ENCODE data around the gene TNRC6A. TPM values are rescaled to one million over a fixed set of nuclear protein-coding genes. Genes with fewer than 3 reads are reported as not detected.

Gene TNRC6A
- total and polyA plus RNA-seq, 2 of the 13 experiments (the other 11 are each of a cell fraction or from before 2014, with no cell fraction given): 30.9 to 43.6 TPM

DNA sequence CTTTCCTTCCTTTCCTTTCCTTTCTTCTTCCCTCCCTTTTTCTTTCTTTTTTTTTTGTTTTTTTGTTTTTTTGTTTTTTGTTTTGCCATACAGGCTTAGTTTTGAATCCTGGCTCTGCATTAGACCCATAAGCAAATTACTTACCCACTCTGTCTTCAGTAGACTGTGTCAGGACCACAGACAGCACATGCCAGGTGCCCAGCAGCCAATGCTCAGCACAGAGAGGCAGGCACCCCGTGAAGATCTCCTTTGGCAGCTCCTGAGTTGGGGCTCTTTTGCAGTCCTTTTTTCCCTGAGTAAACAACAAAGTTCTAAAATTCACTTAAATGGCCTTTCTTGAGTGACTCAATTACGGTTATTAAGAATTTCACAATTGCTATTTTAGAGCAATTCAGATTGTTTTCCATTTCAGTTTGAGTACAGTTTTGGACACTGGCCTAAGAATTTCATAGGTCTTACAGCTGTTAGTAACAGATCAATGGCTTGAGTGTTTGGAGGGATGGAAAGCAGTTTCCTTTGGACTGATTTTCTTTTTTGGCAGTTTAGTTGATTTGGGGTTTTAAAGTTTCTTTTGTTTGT, 90.1 kb downstream of the TNRC6A start:
- TF ChIP-seq ZNF331 (CRISPR knock-in tag; IDR thresholded peaks at IDR 0.05) (no peak), MEF2D (CRISPR knock-in tag; IDR thresholded peaks at IDR 0.05) (no peak), NPAS2 (CRISPR knock-in tag; IDR thresholded peaks at IDR 0.05; ENCODE audit: borderline replicate concordance) (no peak), KLF13 (CRISPR knock-in tag; IDR thresholded peaks at IDR 0.05) (no peak), ZSCAN12 (CRISPR knock-in tag; IDR thresholded peaks at IDR 0.05) (no peak), PHF21A (CRISPR knock-in tag; IDR thresholded peaks at IDR 0.05) (no peak), THAP11 (CRISPR knock-in tag; IDR thresholded peaks at IDR 0.05) (no peak), KAT2B (IDR thresholded peaks at IDR 0.05; ENCODE audit: borderline replicate concordance, low read depth, low read length) (no peak), MEIS2 (CRISPR knock-in tag; IDR thresholded peaks at IDR 0.05) (no peak), ZNF569 (CRISPR knock-in tag; IDR thresholded peaks at IDR 0.05; ENCODE audit: borderline replicate concordance) (no peak), ZNF781 (CRISPR knock-in tag; IDR thresholded peaks at IDR 0.05; ENCODE audit: borderline replicate concordance, not compliant biosample characterization) (no peak), SETDB1 (CRISPR knock-in tag; IDR thresholded peaks at IDR 0.05; ENCODE audit: borderline replicate concordance) (no peak), SMAD3 (CRISPR knock-in tag; IDR thresholded peaks at IDR 0.05) (no peak), ZNF782 (CRISPR knock-in tag; IDR thresholded peaks at IDR 0.05; ENCODE audit: borderline replicate concordance) (no peak), IRX3 (CRISPR knock-in tag; IDR thresholded peaks at IDR 0.05; ENCODE audit: borderline replicate concordance, low read depth) (no peak), PHF5A (CRISPR knock-in tag; IDR thresholded peaks at IDR 0.05; ENCODE audit: low read depth, unreplicated experiment) (no peak)
- TF ChIP-seq, protein P1, sequence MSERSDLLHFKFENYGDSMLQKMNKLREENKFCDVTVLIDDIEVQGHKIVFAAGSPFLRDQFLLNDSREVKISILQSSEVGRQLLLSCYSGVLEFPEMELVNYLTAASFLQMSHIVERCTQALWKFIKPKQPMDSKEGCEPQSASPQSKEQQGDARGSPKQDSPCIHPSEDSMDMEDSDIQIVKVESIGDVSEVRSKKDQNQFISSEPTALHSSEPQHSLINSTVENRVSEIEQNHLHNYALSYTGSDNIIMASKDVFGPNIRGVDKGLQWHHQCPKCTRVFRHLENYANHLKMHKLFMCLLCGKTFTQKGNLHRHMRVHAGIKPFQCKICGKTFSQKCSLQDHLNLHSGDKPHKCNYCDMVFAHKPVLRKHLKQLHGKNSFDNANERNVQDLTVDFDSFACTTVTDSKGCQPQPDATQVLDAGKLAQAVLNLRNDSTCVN (CRISPR knock-in tag; IDR thresholded peaks at IDR 0.05; ENCODE audit: borderline replicate concordance): no peak
- TF ChIP-seq, protein P2, sequence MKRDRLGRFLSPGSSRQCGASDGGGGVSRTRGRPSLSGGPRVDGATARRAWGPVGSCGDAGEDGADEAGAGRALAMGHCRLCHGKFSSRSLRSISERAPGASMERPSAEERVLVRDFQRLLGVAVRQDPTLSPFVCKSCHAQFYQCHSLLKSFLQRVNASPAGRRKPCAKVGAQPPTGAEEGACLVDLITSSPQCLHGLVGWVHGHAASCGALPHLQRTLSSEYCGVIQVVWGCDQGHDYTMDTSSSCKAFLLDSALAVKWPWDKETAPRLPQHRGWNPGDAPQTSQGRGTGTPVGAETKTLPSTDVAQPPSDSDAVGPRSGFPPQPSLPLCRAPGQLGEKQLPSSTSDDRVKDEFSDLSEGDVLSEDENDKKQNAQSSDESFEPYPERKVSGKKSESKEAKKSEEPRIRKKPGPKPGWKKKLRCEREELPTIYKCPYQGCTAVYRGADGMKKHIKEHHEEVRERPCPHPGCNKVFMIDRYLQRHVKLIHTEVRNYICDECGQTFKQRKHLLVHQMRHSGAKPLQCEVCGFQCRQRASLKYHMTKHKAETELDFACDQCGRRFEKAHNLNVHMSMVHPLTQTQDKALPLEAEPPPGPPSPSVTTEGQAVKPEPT (CRISPR knock-in tag; IDR thresholded peaks at IDR 0.05; ENCODE audit: low read depth): no peak
- TF ChIP-seq, protein P3, sequence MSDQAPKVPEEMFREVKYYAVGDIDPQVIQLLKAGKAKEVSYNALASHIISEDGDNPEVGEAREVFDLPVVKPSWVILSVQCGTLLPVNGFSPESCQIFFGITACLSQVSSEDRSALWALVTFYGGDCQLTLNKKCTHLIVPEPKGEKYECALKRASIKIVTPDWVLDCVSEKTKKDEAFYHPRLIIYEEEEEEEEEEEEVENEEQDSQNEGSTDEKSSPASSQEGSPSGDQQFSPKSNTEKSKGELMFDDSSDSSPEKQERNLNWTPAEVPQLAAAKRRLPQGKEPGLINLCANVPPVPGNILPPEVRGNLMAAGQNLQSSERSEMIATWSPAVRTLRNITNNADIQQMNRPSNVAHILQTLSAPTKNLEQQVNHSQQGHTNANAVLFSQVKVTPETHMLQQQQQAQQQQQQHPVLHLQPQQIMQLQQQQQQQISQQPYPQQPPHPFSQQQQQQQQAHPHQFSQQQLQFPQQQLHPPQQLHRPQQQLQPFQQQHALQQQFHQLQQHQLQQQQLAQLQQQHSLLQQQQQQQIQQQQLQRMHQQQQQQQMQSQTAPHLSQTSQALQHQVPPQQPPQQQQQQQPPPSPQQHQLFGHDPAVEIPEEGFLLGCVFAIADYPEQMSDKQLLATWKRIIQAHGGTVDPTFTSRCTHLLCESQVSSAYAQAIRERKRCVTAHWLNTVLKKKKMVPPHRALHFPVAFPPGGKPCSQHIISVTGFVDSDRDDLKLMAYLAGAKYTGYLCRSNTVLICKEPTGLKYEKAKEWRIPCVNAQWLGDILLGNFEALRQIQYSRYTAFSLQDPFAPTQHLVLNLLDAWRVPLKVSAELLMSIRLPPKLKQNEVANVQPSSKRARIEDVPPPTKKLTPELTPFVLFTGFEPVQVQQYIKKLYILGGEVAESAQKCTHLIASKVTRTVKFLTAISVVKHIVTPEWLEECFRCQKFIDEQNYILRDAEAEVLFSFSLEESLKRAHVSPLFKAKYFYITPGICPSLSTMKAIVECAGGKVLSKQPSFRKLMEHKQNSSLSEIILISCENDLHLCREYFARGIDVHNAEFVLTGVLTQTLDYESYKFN (CRISPR knock-in tag; conservative IDR thresholded peaks at IDR 0.05): no peak
- no peak overlapping the region for H3K9ac ChIP-seq (ENCODE audit: insufficient read depth, low read depth, low read length)
- no peak overlapping the region for H2AFZ ChIP-seq (ENCODE audit: low read length)
- no peaks in the 10 kb centered on the region for H4K20me1 ChIP-seq (ENCODE audit: insufficient read depth, low read length)
- peaks cover 9% of the 10 kb centered on the region; the same call in 1 of the 2 replicates for H3K4me1 ChIP-seq (ENCODE audit: insufficient read depth, low read length)
- ATAC-seq (no peak), DNase-seq (ENCODE audit: low spot score) (no peak), FAIRE-seq (no peak)
- in situ Hi-C loops (cut with HindIII; ENCODE audit: extremely low pct_ligation_motif_present, low pct_unique_long_range_greater_than_20kb): no loop called here
- ChIA-PET POLR2A (no interaction called here), CTCF (ENCODE audit: low intra/inter-chr PET ratio, low total read pairs) (no interaction called here)
- H3K27me3 ChIP-seq (ENCODE audit: control insufficient read depth in 1 of 2, insufficient read depth in 2 of 2, low read length in 2 of 2): no peaks in the 10 kb centered on the region
- no peaks in the 10 kb centered on the region for H3K9me3 ChIP-seq (ENCODE audit: low read length)
- no peak overlapping the region for H3K4me2 ChIP-seq (ENCODE audit: low read depth, low read length)
- H3K27ac ChIP-seq (ENCODE audit: extremely low read length, insufficient read depth, low read length): no peak overlapping the region
- intact Hi-C loops (cut with micrococcal nuclease; ENCODE audit: unreplicated experiment): no loop called here
- 96% methylated on average over 2 of the region's 2 CpGs for WGBS (ENCODE audit: low lambda C conversion rate)
- no peak overlapping the region for H3K4me3 ChIP-seq (replicated peaks in 1 of 3; ENCODE audit: insufficient read depth in 1 of 3, low read depth in 2 of 3, low read length in 3 of 3)
- H3K36me3 ChIP-seq (replicated peaks in 1 of 2; ENCODE audit: control insufficient read depth in 1 of 2, insufficient read depth in 2 of 2, low read length in 2 of 2): peaks cover 58 to 97% of the 10 kb centered on the region in 2 experiments
- no peaks in the 10 kb centered on the region for H3K79me2 ChIP-seq (ENCODE audit: insufficient read depth, low read length)
- BruUV-seq (replicated peaks): no TSS peak
